HL-60 (cell line): Measurements from ENCODE around the gene ARHGEF7.

ENCODE experiments used
- DNase-seq, 2 experiments: peaks; one replicate each; pipeline ENCODE4 v3.0.0-alpha.2; 2010 to 2020; ENCODE audit warnings: low read depth in 1 of 2, low spot score in 1 of 2
- H3K27ac ChIP-seq: fragments of 250-450 bp; sonication (Bioruptor Pico); replicated peaks from 2 replicates; pipeline ENCODE4 v1.5.1; 2020; ENCODE audit warnings: mild to moderate bottlenecking, moderate library complexity
- H3K27me3 ChIP-seq: fragments of 250-450 bp; sonication (Bioruptor Pico); 2 replicates; pipeline ENCODE4 v1.5.1; 2021; ENCODE audit warnings: mild to moderate bottlenecking, moderate library complexity; ENCODE audit not compliant: insufficient read depth, poor library complexity, severe bottlenecking
- H3K4me3 ChIP-seq: replicated peaks from 2 replicates; pipeline ENCODE4 v1.5.1; 2011; ENCODE audit warnings: mild to moderate bottlenecking, control low read depth, low read length; ENCODE audit not compliant: insufficient read depth
- CTCF ChIP-seq: IDR thresholded peaks from one replicate; pipeline ENCODE4 v1.5.1; 2011; ENCODE audit warnings: low read length, control low read depth, inconsistent platforms; ENCODE audit not compliant: insufficient read depth
- GABPA ChIP-seq: IDR thresholded peaks from 2 replicates; pipeline ENCODE4 v1.6.1; 2012; ENCODE audit warnings: low read depth
- POLR2AphosphoS5 ChIP-seq: IDR thresholded peaks from 2 replicates; pipeline ENCODE4 v1.6.1; 2012; ENCODE audit warnings: low read depth
- REST ChIP-seq: IDR thresholded peaks from 2 replicates; pipeline ENCODE4 v1.6.1; 2012; ENCODE audit warnings: low read depth; ENCODE audit not compliant: insufficient replicate concordance
- SPI1 ChIP-seq: IDR thresholded peaks from 2 replicates; pipeline ENCODE4 v1.6.1; 2012; ENCODE audit warnings: low read depth, mild to moderate bottlenecking, borderline replicate concordance

Gene ARHGEF7

GRCh38 chr13:111168107-111168506, 53.0 kb downstream of the ARHGEF7 start:
- H3K27me3 ChIP-seq = no peaks in the 10 kb centered on the region
- DNase-seq = no peak
- no peak overlapping the region for H3K4me3 ChIP-seq
- TF ChIP-seq SPI1 = no peak
- TF ChIP-seq POLR2AphosphoS5 = no peak
- TF ChIP-seq CTCF = no peak
- TF ChIP-seq GABPA = no peak
- no peak for TF ChIP-seq REST
- H3K27ac ChIP-seq = no peak overlapping the region

GRCh38 chr13:111171112-111171511, 56.0 kb downstream of the ARHGEF7 start:
- TF ChIP-seq POLR2AphosphoS5 (no peak), GABPA (no peak), REST (no peak), SPI1 (no peak), CTCF (no peak)
- Histone ChIP-seq H3K27me3 (no peaks in the 10 kb centered on the region), H3K4me3 (no peak overlapping the region), H3K27ac (no peak overlapping the region)
- no peak for DNase-seq

- Histone ChIP-seq H3K27ac (no peak overlapping the region), H3K4me3 (no peak overlapping the region), H3K27me3 (no peaks in the 10 kb centered on the region)
- DNase-seq = no peak
- TF ChIP-seq CTCF (no peak), REST (no peak), GABPA (no peak), SPI1 (no peak), POLR2AphosphoS5 (no peak)
These were observed 56.5 kb downstream of the ARHGEF7 start for GRCh38 chr13:111171629-111172028.
